Skeletal muscle cell (primary cell): Measurements from ENCODE around the gene ATL2.
"Not testable (repeated sequence)": the region's sequence is repeated elsewhere in the genome, so short reads cannot be mapped to it uniquely, and the experiment has no call there.

Source experiments
- DNase-seq: peaks from one replicate; pipeline ENCODE4 v3.0.0-alpha.2; 2010; ENCODE audit warnings: low read depth
- H3K4me3 ChIP-seq: 2 replicates; pipeline ENCODE4 v1.5.1; 2011; ENCODE audit warnings: low read depth, mild to moderate bottlenecking, control low read depth, low read length, moderate library complexity

ATL2 gene

GRCh38 chr2:38260972-38261371, 116.1 kb downstream of the ATL2 start:
- DNase-seq: no peak

DNA sequence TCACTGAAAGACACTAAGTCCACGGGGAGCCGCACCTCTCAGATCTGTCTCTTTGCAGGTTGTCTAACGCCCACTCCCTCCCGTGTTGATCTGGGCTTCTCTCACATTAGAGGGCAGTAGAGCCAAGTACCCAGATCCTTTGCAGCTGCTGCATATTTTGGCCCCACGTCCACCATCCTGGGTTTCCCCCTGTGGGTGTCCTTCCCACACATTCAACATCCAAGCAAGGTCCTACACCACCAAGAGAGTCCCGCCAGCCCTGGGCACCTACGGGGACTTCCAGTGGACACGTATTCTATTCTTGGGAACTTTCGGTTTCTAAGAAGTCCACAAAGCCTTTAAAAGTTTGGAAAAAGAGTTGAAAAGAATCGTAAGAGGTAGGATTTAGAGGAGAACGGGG, 116.6 kb downstream of the ATL2 start:
- no peak for DNase-seq
- H3K4me3 ChIP-seq: no peak overlapping the region

More at GRCh38 chr2:38260972-38261371, 116.1 kb downstream of the ATL2 start:
- no peak overlapping the region for H3K4me3 ChIP-seq

- no peak for DNase-seq
- no peak overlapping the region for H3K4me3 ChIP-seq
Measured at GRCh38 chr2:38259311-38259710, 117.8 kb downstream of the ATL2 start.

DNA sequence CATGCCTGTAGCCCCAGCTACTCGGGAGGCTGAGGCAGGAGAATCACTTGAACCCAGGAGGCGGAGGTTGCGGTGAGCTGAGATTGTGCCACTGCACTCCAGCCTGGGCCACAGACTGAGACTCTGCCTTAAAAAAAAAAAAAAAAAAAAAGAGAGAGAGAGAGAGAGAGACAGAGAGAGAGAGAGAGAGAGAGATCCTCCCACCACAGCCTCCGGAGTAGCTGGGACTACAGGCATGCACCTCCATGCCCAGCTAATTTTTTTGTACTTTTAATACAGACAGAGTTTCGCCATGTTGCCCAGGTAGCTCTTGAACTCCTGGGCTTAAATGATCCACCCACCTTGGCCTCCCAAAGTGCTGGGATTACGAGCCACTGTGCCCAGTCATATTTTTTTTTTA, 119.4 kb downstream of the ATL2 start:
- not testable (repeated sequence) for DNase-seq, H3K4me3 ChIP-seq

DNA sequence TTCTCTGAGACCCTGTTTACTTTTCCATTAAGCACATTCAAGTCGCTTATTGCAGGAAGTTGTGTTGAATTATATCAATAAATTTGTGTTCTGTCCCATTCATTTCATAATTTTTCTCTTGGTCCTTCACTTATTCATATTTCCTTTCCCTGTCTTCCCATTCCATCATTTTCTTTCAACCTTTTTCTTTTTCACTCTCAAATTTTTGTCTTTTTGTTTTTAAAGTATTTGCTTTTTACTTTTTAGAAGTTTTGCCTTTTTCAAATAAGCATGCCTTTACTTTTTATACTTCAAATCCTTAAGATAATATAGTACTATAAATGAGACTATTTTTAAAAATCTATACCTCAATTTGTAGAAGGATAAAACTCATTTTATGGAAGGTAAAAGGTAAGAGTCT, 120.5 kb downstream of the ATL2 start:
- DNase-seq: no peak
- H3K4me3 ChIP-seq: no peak overlapping the region

DNA sequence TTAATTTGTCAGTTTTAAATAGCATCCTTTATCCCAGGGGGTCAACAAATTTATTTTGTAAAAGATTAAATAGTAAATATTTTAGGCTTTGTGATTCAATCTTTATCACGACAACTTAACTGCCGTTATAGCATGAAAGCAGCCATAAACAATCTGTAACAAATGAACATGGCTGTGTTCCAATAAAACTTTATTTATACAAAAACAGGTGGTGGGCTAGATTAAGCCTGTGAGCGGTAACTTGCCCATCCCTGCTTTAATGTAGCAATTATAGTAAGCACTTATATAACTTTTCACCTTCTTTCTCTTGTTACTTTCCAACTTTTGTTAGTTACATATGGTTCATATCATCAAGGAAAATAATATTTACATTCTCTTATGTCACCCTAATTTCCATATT, 121.9 kb downstream of the ATL2 start:
- no peak overlapping the region for H3K4me3 ChIP-seq
- no peak for DNase-seq

GRCh38 chr2:38254796-38255195, 122.3 kb downstream of the ATL2 start:
- DNase-seq: no peak
- H3K4me3 ChIP-seq: no peak overlapping the region

- no peak overlapping the region for H3K4me3 ChIP-seq
- no peak for DNase-seq
Measured at GRCh38 chr2:38251940-38252339, 125.1 kb downstream of the ATL2 start.

GRCh38 chr2:38248707-38249106, 128.4 kb downstream of the ATL2 start:
- no peak overlapping the region for H3K4me3 ChIP-seq
- DNase-seq: no peak

DNA sequence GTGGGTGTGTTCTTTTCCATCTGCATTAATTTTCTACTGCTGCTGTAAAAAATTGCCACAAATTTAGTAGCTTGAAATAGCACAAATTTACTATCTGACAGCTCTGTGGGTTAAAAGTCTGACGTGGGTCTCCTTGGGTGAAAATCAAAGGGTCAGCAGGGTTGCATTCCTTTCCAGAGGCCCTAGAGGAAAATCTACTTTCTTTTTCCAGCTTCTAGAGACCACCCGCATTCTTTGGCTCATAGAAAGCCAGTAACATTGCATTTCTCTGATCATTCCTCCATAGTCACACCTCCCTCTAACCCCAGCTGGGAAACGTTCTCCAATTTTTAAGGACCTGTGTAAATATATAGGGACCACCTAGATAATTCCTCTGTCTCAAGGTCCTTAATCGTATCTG, 128.8 kb downstream of the ATL2 start:
- no peak for DNase-seq
- no peak overlapping the region for H3K4me3 ChIP-seq

GRCh38 chr2:38246105-38246504, 131.0 kb downstream of the ATL2 start:
- DNase-seq: no peak
- H3K4me3 ChIP-seq: no peak overlapping the region

DNA sequence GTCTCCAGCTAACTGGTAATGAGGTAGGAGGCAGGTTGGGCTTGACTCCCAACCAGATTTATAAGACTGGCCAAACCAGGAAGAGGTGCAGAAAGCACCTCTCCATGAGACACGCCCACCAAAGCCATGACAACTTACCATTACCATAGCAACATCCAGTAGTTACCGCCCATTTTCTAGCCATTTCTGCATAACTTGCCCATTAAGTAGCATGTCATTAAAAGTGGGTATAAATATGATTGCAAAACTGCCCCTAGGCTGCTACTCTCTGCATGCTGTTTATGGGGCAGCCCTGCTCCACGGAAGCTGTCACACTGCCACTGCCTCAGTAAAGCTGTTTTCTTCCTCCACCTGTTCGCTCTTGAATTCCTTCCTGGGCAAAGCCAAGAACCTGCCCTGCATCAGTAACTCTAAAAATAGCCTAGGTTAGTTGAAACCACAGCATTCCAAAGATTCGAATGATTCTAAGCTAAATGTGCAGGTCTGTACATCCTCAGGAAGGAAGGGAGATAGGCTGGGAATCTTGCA, 131.9 kb downstream of the ATL2 start:
- H3K4me3 ChIP-seq: no peak overlapping the region
- no peak for DNase-seq

GRCh38 chr2:38244301-38244700, 132.8 kb downstream of the ATL2 start:
- no peak for DNase-seq
- H3K4me3 ChIP-seq: no peak overlapping the region
